ENCODE measurements around the gene ATP2A2. TPM values are rescaled to one million over a fixed set of nuclear protein-coding genes. Genes with fewer than 3 reads are reported as not detected.

Gene ATP2A2
- total and polyA plus RNA-seq, 2 of the 8 experiments (the other 6 are each of a cell fraction or from before 2014, with no cell fraction given): 86.1 to 271 TPM

- no peak overlapping the region for H4K91ac ChIP-seq (replicated peaks; ENCODE audit: insufficient read length, low read length)
- POLR2A ChIA-PET (ENCODE audit: partially characterized antibody): interaction anchor here (1.1 to 1.5 kb wide), 2 partner anchors 8 to 36 kb away, joined by 3 to 4 read pairs; partner anchors contain the start of gene ATP2A2
- H3K4me1 ChIP-seq (replicated peaks in 1 of 4; ENCODE audit: control insufficient read depth in 3 of 4, insufficient read depth in 4 of 4, low read length in 3 of 4): no peaks in the 10 kb centered on the region
- no peaks in the 10 kb centered on the region for H3K23me2 ChIP-seq (ENCODE audit: low read depth, low read length)
- H2BK120ac ChIP-seq (replicated peaks; ENCODE audit: low read depth, low read length): no peak overlapping the region
- H4K5ac ChIP-seq (ENCODE audit: insufficient read length, low read depth, low read length): no peak overlapping the region
- WGBS, 2 experiments (ENCODE audit: extremely low coverage in 1 of 2, insufficient coverage in 1 of 2, insufficient read length in 1 of 2, insufficient replicate concordance in 2 of 2, low coverage in 1 of 2, low lambda C conversion rate in 2 of 2, missing lambda C conversion rate in 1 of 2): 92% methylated on average over 4 of the region's 4 CpGs; no CpG with 5 or more reads in 1 of the 2 experiments
- H3K27ac ChIP-seq (ENCODE audit: low read depth, low read length): no peak overlapping the region
- H2AK5ac ChIP-seq (ENCODE audit: low read depth, low read length): no peak overlapping the region
- H4K8ac ChIP-seq (ENCODE audit: extremely low read depth, insufficient read depth, low read length): no peak overlapping the region
- H2BK20ac ChIP-seq (ENCODE audit: low read length): no peak overlapping the region
- H3K4ac ChIP-seq (replicated peaks; ENCODE audit: insufficient read length, low read depth, low read length): no peak overlapping the region
- no peak overlapping the region for H2AFZ ChIP-seq (ENCODE audit: low read length)
- H3K9ac ChIP-seq (replicated peaks in 1 of 4; ENCODE audit: extremely low read depth in 1 of 4, low read depth in 3 of 4, low read length in 3 of 4): no peak overlapping the region; a peak in 1 of 7 replicates
- no peak overlapping the region for H3K18ac ChIP-seq (ENCODE audit: extremely low read depth, low read length)
- no peaks in the 10 kb centered on the region; the same call in 1 of the 2 replicates for H3K79me1 ChIP-seq (ENCODE audit: low read depth, low read length)
- H3K36me3 ChIP-seq (ENCODE audit: control insufficient read depth in 2 of 4, insufficient read depth in 4 of 4, low read length in 3 of 4): peaks cover 0 to 11% (median 3%) of the 10 kb centered on the region in 4 experiments; a peak in 3 of 8 replicates
- peaks cover 5 to 92% of the 10 kb centered on the region in 2 experiments for H3K79me2 ChIP-seq (ENCODE audit: control insufficient read depth in 1 of 2, insufficient read depth in 2 of 2, low read length in 2 of 2)
- no peak overlapping the region for H2BK5ac ChIP-seq (ENCODE audit: low read depth, low read length)
- H3K9me3 ChIP-seq (ENCODE audit: insufficient read depth in 2 of 2, low read depth in 1 of 2, low read length in 1 of 2): no peaks in the 10 kb centered on the region
- CTCF ChIA-PET (ENCODE audit: partially characterized antibody): interaction anchor here (1.4 kb wide), 1 partner anchor 36 kb away, joined by 3 read pairs; no protein-coding TSS in a partner anchor
- no peak overlapping the region for H3K4me2 ChIP-seq (ENCODE audit: insufficient read depth in 1 of 2, low read depth in 2 of 2, low read length in 2 of 2)
- H2BK12ac ChIP-seq (ENCODE audit: low read depth, low read length): no peak overlapping the region
- no peaks in the 10 kb centered on the region for H3K27me3 ChIP-seq (replicated peaks in 1 of 4; ENCODE audit: control insufficient read depth in 3 of 4, extremely low read depth in 1 of 4, insufficient read depth in 3 of 4, low read length in 3 of 4)
- no peak overlapping the region for H3K56ac ChIP-seq (replicated peaks; ENCODE audit: insufficient read length, low read depth, low read length)
- no peak for FAIRE-seq
- DNase-seq (ENCODE audit: low read depth in 1 of 2, low spot score in 2 of 2): no peak
- peaks cover 4 to 11% of the 10 kb centered on the region in 2 experiments for H4K20me1 ChIP-seq (replicated peaks in 1 of 2; ENCODE audit: control insufficient read depth in 1 of 2, insufficient read depth in 2 of 2, low read length in 2 of 2)
- no peak overlapping the region for H3K14ac ChIP-seq (ENCODE audit: insufficient read length)
- no peak overlapping the region for H2BK15ac ChIP-seq (ENCODE audit: low read length)
- no peak overlapping the region for H3K4me3 ChIP-seq (ENCODE audit: extremely low read depth in 1 of 4, insufficient read depth in 2 of 4, low read depth in 3 of 4, low read length in 4 of 4)
- no peak overlapping the region for H3K23ac ChIP-seq (ENCODE audit: insufficient read length)
- TF ChIP-seq RAD21 (IDR thresholded peaks at IDR 0.05 in 1 of 2, conservative IDR thresholded peaks at IDR 0.05 in 1 of 2; ENCODE audit: low read depth in 2 of 2, low read length in 2 of 2) (no peak), POU5F1 (IDR thresholded peaks at IDR 0.05; ENCODE audit: low read depth, low read length) (no peak), TAF1 (IDR thresholded peaks at IDR 0.05; ENCODE audit: low read depth, low read length) (no peak), NANOG (IDR thresholded peaks at IDR 0.05; ENCODE audit: insufficient read depth, low read depth, low read length, poor library complexity, severe bottlenecking) (no peak), SP2 (IDR thresholded peaks at IDR 0.05; ENCODE audit: low read length) (no peak), GTF2F1 (IDR thresholded peaks at IDR 0.05; ENCODE audit: borderline replicate concordance, low read depth, low read length) (no peak), KDM5A (IDR thresholded peaks at IDR 0.05; ENCODE audit: low read length) (no peak), RXRA (IDR thresholded peaks at IDR 0.05; ENCODE audit: insufficient read depth, low read depth, low read length) (no peak), JUN (IDR thresholded peaks at IDR 0.05; ENCODE audit: low read depth, low read length) (no peak), SIN3A (conservative IDR thresholded peaks at IDR 0.05 in 1 of 2, IDR thresholded peaks at IDR 0.05 in 1 of 2; ENCODE audit: low read depth in 1 of 2, low read length in 2 of 2) (no peak), TAF7 (optimal IDR thresholded peaks at IDR 0.05; ENCODE audit: borderline replicate concordance, low read depth, low read length) (no peak), E2F6 (IDR thresholded peaks at IDR 0.05) (no peak), SRF (IDR thresholded peaks at IDR 0.05; ENCODE audit: low read depth, low read length) (no peak)
These were observed 35.8 kb downstream of the ATP2A2 start for GRCh38 chr12:110316861-110317260.
